HG03060 (cell line): ENCODE measurements around the gene VPS26A.

Experiments used
- ATAC-seq: cut with Tn5 transposase; IDR thresholded peaks from one replicate; pipeline ENCODE4 v1.9.1; 2021; ENCODE audit warnings: low read depth, moderate number of reproducible peaks; ENCODE audit not compliant: unreplicated experiment

VPS26A gene

DNA sequence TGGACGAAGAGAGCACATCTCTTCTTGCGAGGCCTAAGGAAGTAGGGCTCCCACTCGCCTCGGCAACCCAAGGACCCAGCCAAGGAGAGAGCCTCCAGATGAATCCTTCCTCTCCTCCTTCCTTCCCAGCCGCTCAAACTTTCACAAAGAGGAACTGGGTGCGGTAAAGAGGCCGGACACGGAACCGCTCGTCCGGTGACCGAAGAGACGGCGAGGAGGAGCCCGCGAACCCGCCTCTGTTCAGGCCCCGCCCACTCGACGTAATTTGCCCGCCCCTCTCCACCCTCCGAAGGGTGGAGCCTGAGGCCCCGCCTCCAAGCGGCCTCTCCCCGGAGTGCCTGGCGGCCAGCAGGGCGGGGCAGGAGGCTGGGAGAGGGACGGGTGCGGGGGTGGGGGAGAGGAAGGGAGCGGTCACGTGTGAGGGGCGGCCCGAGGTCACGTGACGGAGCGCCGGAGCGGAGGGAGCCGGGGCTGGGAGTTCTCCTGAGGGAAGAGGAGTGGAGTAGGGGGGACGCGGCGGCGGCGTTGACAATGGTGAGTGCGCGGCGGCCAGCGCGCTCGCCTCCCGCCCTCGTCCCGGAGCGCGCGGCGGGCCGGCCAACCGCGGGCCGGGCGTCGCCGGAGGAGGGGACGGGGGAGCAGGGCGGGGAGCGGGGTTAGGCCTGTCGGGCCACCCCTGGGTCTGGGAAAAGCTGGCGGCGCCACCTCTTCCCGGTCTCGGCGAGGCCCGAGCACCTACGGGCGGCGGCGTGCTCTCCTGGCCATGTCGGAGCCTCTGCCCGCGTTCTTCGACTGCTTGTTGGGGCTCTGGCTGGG lies at the start of gene VPS26A:
VPS26A (plus strand) TSS at position 432 of the 816 bp plus-strand sequence; CDS start at position 532, 100 bp downstream.
- ATAC-seq: peak; percentile 55

DNA sequence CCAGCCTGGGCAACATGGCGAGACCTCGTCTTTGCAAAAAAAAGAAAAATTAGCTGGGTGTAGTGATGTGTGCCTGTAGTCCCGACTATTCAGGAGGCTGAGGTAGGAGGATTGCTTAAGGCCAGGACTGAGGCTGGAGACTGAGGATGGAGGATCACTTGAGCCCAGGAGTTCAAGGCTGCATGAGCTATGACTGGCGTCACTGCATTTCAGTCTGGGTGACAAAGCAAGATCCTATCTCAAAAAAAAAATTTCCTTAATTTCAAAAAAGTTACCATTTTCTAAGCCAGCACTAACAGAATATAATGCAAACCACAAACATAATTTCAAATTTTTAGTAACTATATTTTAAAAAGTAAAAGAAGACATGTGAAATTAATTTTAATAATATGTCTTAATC lies 49.4 kb upstream of the VPS26A start:
- no peak for ATAC-seq

- no peak for ATAC-seq
Measured at GRCh38 chr10:69075431-69075830, 48.5 kb upstream of the VPS26A start.

DNA sequence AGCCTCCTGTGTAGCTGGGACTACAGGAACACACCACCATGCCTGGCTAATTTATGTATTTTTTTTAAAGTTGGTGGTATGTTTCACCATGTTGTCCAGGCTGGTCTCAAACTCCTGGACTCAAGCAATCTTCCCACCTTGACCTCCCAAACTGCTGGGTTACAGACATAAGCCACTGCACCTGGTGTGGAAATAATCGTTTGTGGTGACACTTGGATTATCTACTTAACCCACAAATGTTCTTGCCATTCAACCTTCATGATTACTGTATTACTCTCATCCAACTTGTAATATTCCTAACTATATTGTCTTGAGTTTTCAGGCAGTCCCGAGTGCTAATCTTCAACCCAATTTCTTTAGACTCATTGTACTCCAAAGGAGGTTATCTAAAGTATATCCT lies 45.7 kb upstream of the VPS26A start:
- no peak for ATAC-seq

DNA sequence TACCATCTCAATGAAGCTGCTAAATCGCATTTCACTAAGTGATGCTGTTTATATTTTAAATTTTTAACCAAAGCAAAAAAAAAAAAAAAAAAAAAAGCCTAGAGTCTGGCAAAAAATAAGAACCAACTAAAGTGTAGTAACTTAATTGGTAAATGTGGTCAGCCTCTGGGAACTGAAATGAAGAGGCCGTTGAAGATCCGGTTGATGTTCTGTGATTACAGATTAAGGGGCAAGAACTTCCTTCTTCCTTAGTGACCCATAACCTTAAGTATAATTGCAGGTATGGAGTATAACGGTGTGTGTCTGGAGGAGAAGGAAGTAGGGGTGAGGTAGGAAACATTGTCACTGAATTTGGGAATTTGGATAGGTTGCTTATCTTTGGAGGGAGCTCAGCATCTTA lies 43.8 kb upstream of the VPS26A start:
- no peak for ATAC-seq

- no peak for ATAC-seq
Measured at GRCh38 chr10:69086001-69086509, 37.9 kb upstream of the VPS26A start.

- ATAC-seq: peak; percentile 45
Measured at GRCh38 chr10:69087590-69088470, 36.1 kb upstream of the VPS26A start, which contains the start of gene SRGN. TSS of gene SRGN (plus strand) at chr10:69088103. CDS start at chr10:69088158, 55 bp downstream.

DNA sequence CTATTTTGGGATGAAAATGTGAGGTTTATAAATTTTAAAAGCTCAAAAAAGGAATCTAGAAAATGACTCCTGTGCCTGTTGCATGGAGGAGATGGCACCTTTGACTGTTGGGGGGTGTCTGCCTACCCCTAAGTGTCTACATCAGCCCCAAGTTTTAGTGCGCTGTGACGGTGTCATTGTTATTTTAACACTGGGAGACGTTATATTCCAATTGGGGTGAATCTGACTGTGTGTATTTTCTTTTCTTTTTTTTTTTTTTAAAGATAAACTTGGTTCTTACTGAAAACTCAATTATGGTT lies 35.6 kb upstream of the VPS26A start:
- ATAC-seq: no peak

GRCh38 chr10:69088801-69089501 lies 35.0 kb upstream of the VPS26A start:
- no peak for ATAC-seq

DNA sequence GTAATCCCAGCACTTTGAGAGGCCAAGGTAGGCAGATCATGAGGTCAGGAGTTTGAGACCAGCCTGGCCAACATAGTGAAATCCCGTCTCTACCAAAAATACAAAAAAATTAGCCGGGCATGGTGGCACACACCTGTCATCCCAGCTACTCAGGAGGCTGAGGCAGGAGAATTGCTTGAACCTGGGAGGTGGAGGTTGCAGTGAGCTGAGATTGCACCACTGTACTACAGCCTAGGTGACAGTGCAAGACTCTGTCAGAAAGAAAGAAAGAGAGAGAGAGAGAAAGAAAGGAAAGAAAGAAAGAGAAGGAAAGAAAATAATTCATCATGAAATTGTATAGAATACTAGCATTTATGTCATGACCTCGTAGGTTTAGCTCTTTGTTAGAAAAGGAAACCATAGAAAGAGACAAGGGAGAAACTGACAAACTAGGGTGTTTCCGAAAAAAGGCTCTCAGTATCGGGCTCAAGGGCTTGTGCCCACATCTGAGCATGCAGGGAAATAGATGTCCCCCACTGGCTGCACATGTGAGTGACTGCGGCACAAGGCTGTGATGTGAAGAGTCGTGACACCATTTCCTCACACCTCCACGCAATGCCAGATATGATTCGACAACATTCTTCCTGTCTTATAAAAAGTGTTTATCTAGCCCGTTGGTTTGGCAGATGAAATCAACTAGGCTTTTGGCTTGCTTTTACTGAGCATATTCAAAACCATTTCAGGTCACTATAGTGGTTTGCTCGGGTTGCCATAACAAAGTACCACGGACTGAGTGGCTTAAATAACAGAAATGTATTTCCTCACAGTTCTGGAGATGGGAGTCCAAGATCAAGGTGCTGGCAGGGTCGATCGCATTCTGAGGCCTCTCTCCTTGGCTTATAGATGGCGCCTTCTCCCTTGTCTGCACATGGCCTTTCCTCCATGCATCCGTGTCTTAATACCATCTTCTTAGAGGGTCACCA lies 34.1 kb upstream of the VPS26A start:
- ATAC-seq: no peak

- ATAC-seq: no peak
Measured at GRCh38 chr10:69090685-69091084, 33.3 kb upstream of the VPS26A start.

GRCh38 chr10:69091143-69091651 lies 32.8 kb upstream of the VPS26A start:
- ATAC-seq: no peak

DNA sequence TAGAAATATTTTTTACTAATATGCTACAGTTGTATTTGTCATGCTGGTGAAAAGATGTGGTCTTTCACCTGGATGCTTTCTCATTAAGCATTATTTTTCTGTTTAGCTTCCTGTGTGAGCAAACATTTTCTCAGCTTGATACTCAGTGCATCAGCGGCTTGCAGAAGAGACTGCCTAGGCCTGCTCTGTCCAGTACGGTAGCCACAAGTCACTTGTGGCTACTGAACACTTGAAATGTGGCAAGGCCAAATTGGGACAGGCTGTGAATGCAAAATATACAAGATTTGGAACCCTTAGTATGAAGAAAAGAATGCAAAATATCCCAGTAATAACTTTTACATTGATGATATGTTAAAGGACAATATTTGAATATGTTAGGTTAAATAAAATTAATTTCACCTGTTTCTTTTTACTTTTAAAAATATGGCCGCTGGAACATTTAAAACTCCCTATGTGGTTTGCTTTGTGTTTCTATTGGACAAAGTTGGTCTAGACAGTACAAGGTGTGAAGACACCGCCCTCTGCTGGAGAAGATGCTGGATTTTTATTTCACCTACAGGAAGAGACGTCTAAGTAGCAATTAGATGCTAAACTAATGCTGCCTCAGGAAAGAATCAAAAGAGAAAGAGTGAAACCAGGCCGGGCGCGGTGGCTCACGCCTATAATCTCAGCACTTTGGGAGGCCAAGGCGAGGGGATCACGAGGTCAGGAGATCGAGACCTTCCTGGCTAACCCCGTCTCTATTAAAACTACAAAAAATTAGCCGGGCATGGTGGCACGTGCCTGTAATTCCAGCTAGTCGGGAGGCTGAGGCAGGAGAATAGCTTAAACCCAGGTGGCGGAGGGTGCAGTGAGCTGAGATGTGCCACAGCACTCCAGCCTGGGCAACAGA lies 30.8 kb upstream of the VPS26A start:
- no peak for ATAC-seq

DNA sequence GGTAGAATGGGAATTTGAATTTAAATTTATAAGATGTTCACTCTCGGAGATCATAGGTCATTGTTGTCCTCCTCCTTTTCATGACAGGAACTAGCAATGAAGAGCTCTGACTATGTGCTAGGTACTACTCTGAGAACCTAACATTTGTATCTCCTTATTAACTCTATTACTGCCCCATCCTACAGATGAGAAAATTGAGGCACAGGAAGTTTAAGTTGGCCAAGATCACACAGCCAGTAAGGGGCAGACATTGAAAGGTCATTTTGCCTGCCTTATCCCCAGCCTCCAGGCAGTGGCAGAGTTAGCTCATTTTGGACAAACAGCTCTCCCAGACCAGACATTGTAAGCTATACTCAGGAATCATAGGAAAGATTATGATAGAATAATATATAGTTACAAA lies 30.0 kb upstream of the VPS26A start:
- no peak for ATAC-seq

DNA sequence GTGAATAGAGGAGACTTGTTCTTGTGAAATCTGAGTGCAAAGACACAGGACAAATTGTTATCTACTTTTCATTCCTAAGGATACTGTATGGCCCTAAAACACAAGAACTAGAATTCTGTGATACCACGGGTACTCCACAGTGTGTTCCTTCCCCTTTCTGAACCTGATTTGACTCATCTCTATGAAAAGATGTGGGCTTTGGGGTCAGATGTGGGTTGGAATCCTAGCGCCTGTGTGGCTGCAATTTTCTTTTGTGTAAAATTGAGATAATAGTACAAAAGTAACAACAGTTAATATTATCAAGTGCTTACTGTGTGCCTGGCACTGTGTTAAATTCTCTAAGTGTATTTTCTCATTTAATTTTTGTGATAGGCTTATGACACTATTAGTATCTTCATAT lies 27.9 kb upstream of the VPS26A start:
- no peak for ATAC-seq

GRCh38 chr10:69097729-69098128 lies 26.2 kb upstream of the VPS26A start:
- ATAC-seq: no peak

DNA sequence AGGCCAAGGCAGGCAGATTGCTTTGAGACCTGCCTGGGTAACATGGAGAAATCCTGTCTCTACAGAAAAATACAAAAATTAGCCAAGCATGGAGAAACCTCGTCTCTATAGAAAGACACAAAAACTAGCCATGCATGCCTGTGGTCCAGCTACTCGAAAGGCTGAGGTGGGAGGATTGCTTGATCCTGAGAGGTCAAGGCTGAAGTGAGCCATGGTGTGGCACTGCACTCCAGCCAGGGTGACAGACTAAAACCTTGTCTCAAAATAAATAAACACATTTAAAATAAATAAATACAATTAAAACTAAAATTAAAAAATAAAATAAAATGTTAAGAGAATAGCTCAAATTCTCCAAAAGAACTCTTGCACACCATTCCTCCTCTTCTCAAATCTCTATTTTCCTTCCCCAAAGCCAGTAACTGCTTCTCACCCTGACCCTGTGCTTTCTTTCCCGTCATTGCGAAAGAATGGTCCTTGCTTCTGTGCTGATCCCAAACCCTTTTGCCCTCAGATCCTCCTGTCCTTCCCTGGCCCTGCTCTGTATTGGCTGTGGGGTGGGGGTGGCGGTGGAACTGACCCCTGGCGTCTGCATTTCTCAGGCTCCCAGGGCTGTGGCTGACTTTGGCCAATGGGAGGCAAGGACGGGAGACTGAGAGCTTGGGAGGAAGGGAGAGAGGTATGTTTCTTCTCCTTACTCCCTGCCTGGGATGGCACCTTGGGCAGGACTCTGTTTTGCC lies 23.7 kb upstream of the VPS26A start:
- ATAC-seq: no peak
